ENCODE measurements around the gene HS3ST4. TPM values are rescaled to one million over a fixed set of nuclear protein-coding genes. Genes with fewer than 3 reads are reported as not detected.

The HS3ST4 gene
- polyA plus RNA-seq, 4 donors, result 0.04 to 0.35 TPM; not detected in 2

DNA sequence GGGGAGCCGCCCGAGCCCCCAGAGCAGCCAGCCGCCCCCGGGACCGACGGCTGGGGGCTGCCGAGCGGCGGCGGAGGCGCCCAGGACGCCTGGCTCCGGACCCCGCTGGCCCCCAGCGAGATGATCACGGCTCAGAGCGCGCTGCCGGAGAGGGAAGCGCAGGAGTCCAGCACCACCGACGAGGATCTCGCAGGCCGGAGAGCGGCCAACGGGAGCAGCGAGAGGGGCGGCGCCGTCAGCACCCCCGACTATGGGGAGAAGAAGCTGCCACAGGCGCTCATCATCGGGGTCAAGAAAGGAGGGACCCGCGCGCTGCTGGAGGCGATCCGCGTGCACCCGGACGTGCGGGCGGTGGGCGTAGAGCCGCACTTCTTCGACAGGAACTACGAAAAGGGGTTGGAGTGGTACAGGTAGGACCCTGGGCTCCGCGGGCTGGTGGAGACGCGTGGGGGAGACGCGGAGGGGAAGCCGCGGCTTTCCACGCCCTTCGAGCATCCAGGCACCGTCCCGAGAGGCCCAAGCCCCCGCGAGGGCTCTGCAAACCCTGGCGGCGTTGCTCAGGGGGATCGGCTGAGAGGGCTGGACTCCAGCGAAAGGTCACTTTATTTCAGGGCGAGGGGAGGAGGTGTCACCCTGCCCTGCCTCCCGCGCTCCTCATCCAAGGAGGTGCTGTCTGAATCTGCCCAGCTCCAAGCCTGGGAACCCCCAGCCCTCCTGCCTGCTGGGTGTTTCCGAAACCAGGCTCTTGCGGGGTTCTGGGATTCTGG lies 1.2 kb downstream of the HS3ST4 start:
- Histone ChIP-seq H3K9me3 (ENCODE audit: control insufficient read depth in 2 of 2, insufficient read depth in 1 of 2, low read depth in 1 of 2, low read length in 1 of 2) (no peaks in the 10 kb centered on the region), H3K27ac (ENCODE audit: low read depth in 1 of 3, low read length in 2 of 3) (no peak overlapping the region), H3K4me3 (ENCODE audit: low read depth in 1 of 3, low read length in 3 of 3) (peak overlapping the region in 1 of 3 donors; percentile 52), H3K27me3 (ENCODE audit: control insufficient read depth in 3 of 3, insufficient read depth in 3 of 3, low read length in 3 of 3) (peaks cover 13 to 35% (median 22%) of the 10 kb centered on the region in 3 donors), H3K36me3 (ENCODE audit: control insufficient read depth in 3 of 3, insufficient read depth in 2 of 3, low read depth in 1 of 3, low read length in 3 of 3) (no peaks in the 10 kb centered on the region), H3K4me1 (ENCODE audit: control insufficient read depth in 3 of 3, insufficient read depth in 2 of 3, low read depth in 1 of 3, low read length in 2 of 3) (peaks cover 0 to 6% (median 0%) of the 10 kb centered on the region in 3 donors)
- FAIRE-seq (no peak), DNase-seq (peak in 1 of 2 donors; percentile 9)
- WGBS, 3 donors, result 2 to 4% (median 3%) methylated on average over 55 to 70 of the region's 70 CpGs

DNA sequence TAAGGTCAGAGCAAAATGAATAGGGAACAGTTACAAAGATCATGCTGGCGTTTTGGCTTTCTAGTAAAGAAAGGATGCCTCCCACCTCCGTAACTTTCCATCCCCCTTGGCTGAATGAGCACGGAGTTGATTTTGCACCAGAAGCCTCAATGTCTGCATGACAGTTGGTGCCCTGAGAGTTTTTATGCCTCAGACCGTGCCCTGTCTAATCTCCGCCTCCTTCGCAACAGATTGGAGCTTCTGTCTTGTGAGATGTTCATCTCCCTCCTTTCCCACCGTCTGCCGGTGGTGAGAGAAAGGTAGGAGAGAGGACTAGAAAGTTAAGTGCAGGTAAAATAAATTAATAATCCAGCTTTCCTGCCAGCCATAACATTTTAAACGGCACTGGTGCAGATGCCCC lies 1.9 kb downstream of the HS3ST4 start:
- Histone ChIP-seq H3K4me1 (ENCODE audit: control insufficient read depth in 3 of 3, insufficient read depth in 2 of 3, low read depth in 1 of 3, low read length in 2 of 3) (peaks cover 0 to 6% (median 0%) of the 10 kb centered on the region in 3 donors), H3K27me3 (ENCODE audit: control insufficient read depth in 3 of 3, insufficient read depth in 3 of 3, low read length in 3 of 3) (peaks cover 13 to 35% (median 22%) of the 10 kb centered on the region in 3 donors), H3K27ac (ENCODE audit: low read depth in 1 of 3, low read length in 2 of 3) (no peak overlapping the region), H3K36me3 (ENCODE audit: control insufficient read depth in 3 of 3, insufficient read depth in 2 of 3, low read depth in 1 of 3, low read length in 3 of 3) (no peaks in the 10 kb centered on the region), H3K4me3 (ENCODE audit: low read depth in 1 of 3, low read length in 3 of 3) (no peak overlapping the region), H3K9me3 (ENCODE audit: control insufficient read depth in 2 of 2, insufficient read depth in 1 of 2, low read depth in 1 of 2, low read length in 1 of 2) (no peaks in the 10 kb centered on the region)
- 8 to 11% (median 10%) methylated on average over 9 of the region's 9 CpGs for WGBS, 3 donors
- no peak for DNase-seq
- FAIRE-seq, result no peak

DNA sequence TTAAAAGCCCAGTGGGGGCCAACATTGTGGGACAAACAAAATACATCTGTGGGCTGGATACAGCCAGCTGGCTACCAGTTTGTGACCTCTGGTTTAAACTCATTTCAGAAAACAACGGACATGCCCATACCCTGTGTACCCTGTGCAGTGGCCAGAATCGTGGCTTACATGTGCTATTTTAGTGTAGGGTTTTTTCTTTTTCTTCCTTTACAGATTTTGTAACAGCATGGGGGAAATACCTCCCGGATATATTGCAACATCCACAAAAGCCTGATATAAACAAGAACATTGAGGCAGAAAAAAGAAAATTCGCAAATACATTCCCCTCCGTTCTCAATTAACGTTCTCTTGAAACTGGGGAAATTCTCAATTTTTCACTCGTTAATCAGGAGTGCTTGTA lies 7.3 kb downstream of the HS3ST4 start:
- Histone ChIP-seq H3K27me3 (ENCODE audit: control insufficient read depth in 3 of 3, insufficient read depth in 3 of 3, low read length in 3 of 3) (peaks cover 0 to 11% (median 10%) of the 10 kb centered on the region in 3 donors), H3K9me3 (ENCODE audit: control insufficient read depth in 2 of 2, insufficient read depth in 1 of 2, low read depth in 1 of 2, low read length in 1 of 2) (no peaks in the 10 kb centered on the region), H3K36me3 (ENCODE audit: control insufficient read depth in 3 of 3, insufficient read depth in 2 of 3, low read depth in 1 of 3, low read length in 3 of 3) (no peaks in the 10 kb centered on the region), H3K27ac (ENCODE audit: low read depth in 1 of 3, low read length in 2 of 3) (no peak overlapping the region), H3K4me1 (ENCODE audit: control insufficient read depth in 3 of 3, insufficient read depth in 2 of 3, low read depth in 1 of 3, low read length in 2 of 3) (no peaks in the 10 kb centered on the region), H3K4me3 (ENCODE audit: low read depth in 1 of 3, low read length in 3 of 3) (no peak overlapping the region)
- WGBS, 3 donors, result 60 to 79% (median 64%) methylated on average over 7 of the region's 7 CpGs
- FAIRE-seq (no peak), DNase-seq (no peak)

DNA sequence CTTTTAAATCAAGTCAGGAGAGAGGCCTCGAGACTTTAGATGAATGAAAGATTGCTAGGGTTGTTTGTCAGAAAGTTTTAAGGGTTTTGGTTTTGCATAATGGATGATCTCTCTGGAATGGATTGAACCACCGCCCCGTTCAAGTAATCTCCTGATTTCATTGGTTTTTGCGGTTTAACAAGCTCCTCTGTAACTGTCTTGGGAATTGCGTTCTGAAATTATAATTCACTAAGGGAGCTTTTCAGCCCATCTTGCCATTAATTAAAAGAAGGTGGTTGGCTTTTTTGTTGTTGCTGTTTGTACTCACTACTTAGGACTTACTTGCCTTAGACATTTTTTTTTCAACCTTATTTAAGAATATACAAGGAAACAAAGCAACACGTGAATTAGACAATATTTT lies 8.8 kb downstream of the HS3ST4 start:
- no peak overlapping the region for H3K27ac ChIP-seq (ENCODE audit: low read depth in 1 of 3, low read length in 2 of 3)
- no peaks in the 10 kb centered on the region for H3K36me3 ChIP-seq (ENCODE audit: control insufficient read depth in 3 of 3, insufficient read depth in 2 of 3, low read depth in 1 of 3, low read length in 3 of 3)
- no peaks in the 10 kb centered on the region for H3K4me1 ChIP-seq (ENCODE audit: control insufficient read depth in 3 of 3, insufficient read depth in 2 of 3, low read depth in 1 of 3, low read length in 2 of 3)
- DNase-seq (no peak), FAIRE-seq (no peak)
- H3K27me3 ChIP-seq (ENCODE audit: control insufficient read depth in 3 of 3, insufficient read depth in 3 of 3, low read length in 3 of 3), result peaks cover 0 to 3% (median 0%) of the 10 kb centered on the region in 3 donors
- H3K4me3 ChIP-seq (ENCODE audit: low read depth in 1 of 3, low read length in 3 of 3), result no peak overlapping the region
- WGBS, 3 donors, result 79 to 84% (median 80%) methylated on average over 6 of the region's 6 CpGs
- H3K9me3 ChIP-seq (ENCODE audit: control insufficient read depth in 2 of 2, insufficient read depth in 1 of 2, low read depth in 1 of 2, low read length in 1 of 2), result no peaks in the 10 kb centered on the region

DNA sequence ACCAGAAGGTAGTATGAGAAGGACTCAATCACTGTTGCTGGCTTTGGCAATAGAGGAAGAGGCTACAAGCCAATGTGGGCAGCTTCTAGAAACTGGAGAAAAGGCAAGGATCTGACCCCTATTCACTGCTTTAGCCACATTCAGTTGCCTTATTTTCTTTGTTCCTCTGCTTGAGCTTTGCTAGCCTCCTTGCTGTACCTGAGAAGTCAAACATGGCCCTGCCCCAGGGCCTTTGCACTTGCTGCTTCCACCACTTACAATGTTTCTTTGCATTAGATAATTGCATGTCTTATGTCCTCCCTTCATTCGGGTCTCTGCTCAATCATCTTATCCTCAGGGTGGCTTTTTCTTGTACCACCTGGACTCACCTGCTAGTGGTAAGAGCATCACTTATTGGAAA lies 15.8 kb downstream of the HS3ST4 start:
- no peak overlapping the region for H3K4me3 ChIP-seq (ENCODE audit: low read depth in 1 of 3, low read length in 3 of 3)
- DNase-seq, result no peak
- H3K36me3 ChIP-seq (ENCODE audit: control insufficient read depth in 3 of 3, insufficient read depth in 2 of 3, low read depth in 1 of 3, low read length in 3 of 3), result no peaks in the 10 kb centered on the region
- WGBS, 3 donors, result 61 to 79% (median 76%) methylated on average over 1 of the region's 1 CpG
- H3K9me3 ChIP-seq (ENCODE audit: control insufficient read depth in 2 of 2, insufficient read depth in 1 of 2, low read depth in 1 of 2, low read length in 1 of 2), result no peaks in the 10 kb centered on the region
- H3K4me1 ChIP-seq (ENCODE audit: control insufficient read depth in 3 of 3, insufficient read depth in 2 of 3, low read depth in 1 of 3, low read length in 2 of 3), result no peaks in the 10 kb centered on the region
- FAIRE-seq, result no peak
- H3K27me3 ChIP-seq (ENCODE audit: control insufficient read depth in 3 of 3, insufficient read depth in 3 of 3, low read length in 3 of 3), result peaks cover 0 to 3% (median 0%) of the 10 kb centered on the region in 3 donors
- H3K27ac ChIP-seq (ENCODE audit: low read depth in 1 of 3, low read length in 2 of 3), result no peak overlapping the region

DNA sequence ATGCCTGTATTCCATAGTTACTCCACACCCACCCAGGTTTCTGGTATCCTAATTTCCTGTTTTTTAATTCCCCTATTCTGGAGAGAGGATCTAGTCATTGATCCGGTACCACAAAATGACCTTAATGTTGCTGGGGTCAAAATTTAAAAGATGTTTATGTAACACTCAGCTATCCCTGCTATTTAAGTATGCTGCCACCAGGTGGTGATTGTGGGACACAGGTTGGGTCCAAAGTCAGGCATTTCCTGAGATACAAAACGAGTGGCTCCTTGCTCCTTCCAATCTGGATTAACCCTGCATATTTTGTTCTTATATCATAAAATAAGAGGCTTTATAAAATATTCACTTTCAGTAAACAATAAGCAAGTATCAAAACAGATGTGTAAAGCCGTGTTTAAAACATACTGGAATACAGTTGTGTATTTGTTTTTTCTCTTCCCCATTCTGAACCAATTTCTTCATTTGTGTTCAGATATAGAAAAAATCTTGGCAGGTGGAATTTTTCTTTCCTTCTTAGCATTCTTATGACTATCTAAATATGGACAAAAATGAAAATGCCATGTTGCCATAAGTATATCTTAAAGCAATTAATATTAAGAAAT lies 16.3 kb downstream of the HS3ST4 start:
- 15 to 30% (median 24%) methylated on average over 3 of the region's 3 CpGs for WGBS, 3 donors
- Histone ChIP-seq H3K4me3 (ENCODE audit: low read depth in 1 of 3, low read length in 3 of 3) (no peak overlapping the region), H3K9me3 (ENCODE audit: control insufficient read depth in 2 of 2, insufficient read depth in 1 of 2, low read depth in 1 of 2, low read length in 1 of 2) (no peaks in the 10 kb centered on the region), H3K4me1 (ENCODE audit: control insufficient read depth in 3 of 3, insufficient read depth in 2 of 3, low read depth in 1 of 3, low read length in 2 of 3) (no peaks in the 10 kb centered on the region), H3K36me3 (ENCODE audit: control insufficient read depth in 3 of 3, insufficient read depth in 2 of 3, low read depth in 1 of 3, low read length in 3 of 3) (no peaks in the 10 kb centered on the region), H3K27ac (ENCODE audit: low read depth in 1 of 3, low read length in 2 of 3) (no peak overlapping the region), H3K27me3 (ENCODE audit: control insufficient read depth in 3 of 3, insufficient read depth in 3 of 3, low read length in 3 of 3) (peaks cover 0 to 3% (median 0%) of the 10 kb centered on the region in 3 donors)
- no peak for FAIRE-seq
- peak; percentile 41 to 51 for DNase-seq

DNA sequence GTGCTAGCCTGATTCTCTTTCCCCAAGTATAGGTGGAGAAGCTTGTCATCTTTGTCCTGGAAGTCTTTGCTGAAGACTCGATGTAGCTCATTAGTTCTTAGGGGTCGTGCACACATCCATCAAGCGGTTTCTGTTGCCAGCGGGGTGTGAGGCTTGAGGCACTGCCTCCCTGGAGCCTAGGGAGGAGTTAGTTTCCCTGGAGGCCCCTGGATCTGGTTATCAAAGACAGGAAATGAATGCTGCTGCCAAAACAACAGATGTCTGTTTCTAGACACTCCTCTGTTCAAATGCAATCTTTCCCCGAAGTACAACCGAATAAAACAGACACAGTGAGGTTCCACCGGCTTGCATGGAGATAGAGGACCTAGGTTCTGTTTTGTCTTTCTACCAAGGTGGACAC lies 17.5 kb downstream of the HS3ST4 start:
- Histone ChIP-seq H3K27ac (ENCODE audit: low read depth in 1 of 3, low read length in 2 of 3) (no peak overlapping the region), H3K36me3 (ENCODE audit: control insufficient read depth in 3 of 3, insufficient read depth in 2 of 3, low read depth in 1 of 3, low read length in 3 of 3) (no peaks in the 10 kb centered on the region), H3K4me1 (ENCODE audit: control insufficient read depth in 3 of 3, insufficient read depth in 2 of 3, low read depth in 1 of 3, low read length in 2 of 3) (no peaks in the 10 kb centered on the region), H3K27me3 (ENCODE audit: control insufficient read depth in 3 of 3, insufficient read depth in 3 of 3, low read length in 3 of 3) (no peaks in the 10 kb centered on the region), H3K4me3 (ENCODE audit: low read depth in 1 of 3, low read length in 3 of 3) (no peak overlapping the region), H3K9me3 (ENCODE audit: control insufficient read depth in 2 of 2, insufficient read depth in 1 of 2, low read depth in 1 of 2, low read length in 1 of 2) (no peaks in the 10 kb centered on the region)
- no peak for FAIRE-seq
- no peak for DNase-seq
- 32 to 54% (median 52%) methylated on average over 7 of the region's 7 CpGs for WGBS, 3 donors

DNA sequence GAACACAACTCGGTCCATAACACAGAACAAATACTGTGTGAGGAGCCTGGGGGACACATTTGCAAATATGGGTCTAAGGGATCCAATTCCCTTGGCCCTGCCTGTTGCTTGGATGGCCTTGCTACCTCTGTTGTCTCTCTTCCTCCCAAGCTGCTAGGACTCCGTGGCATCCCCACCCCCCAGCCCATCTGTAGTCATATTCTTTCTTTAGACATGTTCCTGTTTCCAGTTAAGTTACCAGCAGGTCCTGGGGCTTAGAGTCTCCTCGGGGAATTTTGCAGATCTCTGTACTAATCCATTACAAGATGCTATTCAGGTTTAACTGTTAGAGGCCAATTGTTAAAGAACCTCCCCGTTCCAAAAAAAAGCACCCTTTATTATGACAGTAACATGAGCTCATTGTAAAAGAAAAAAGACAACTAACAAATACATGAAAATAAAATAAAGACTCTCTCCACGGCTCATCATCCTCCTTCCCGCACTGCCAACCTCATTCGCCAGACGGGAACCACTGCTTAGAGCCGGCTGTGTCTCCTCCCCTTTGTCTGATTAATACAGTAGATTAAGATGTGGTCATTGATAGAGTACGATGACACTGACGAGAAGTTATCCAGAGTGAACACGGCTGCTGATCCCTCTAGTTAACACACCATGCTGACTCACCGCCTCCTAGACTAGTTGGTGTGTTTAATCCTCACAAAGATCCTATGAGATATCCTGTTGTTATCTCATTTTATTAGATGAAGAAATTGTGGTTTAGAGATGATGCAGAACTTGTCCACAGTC lies 22.2 kb downstream of the HS3ST4 start:
- DNase-seq (no peak), FAIRE-seq (no peak)
- no peaks in the 10 kb centered on the region for H3K9me3 ChIP-seq (ENCODE audit: control insufficient read depth in 2 of 2, insufficient read depth in 1 of 2, low read depth in 1 of 2, low read length in 1 of 2)
- H3K27ac ChIP-seq (ENCODE audit: low read depth in 1 of 3, low read length in 2 of 3), result no peak overlapping the region
- H3K4me1 ChIP-seq (ENCODE audit: control insufficient read depth in 3 of 3, insufficient read depth in 2 of 3, low read depth in 1 of 3, low read length in 2 of 3), result no peaks in the 10 kb centered on the region
- H3K36me3 ChIP-seq (ENCODE audit: control insufficient read depth in 3 of 3, insufficient read depth in 2 of 3, low read depth in 1 of 3, low read length in 3 of 3), result no peaks in the 10 kb centered on the region
- H3K27me3 ChIP-seq (ENCODE audit: control insufficient read depth in 3 of 3, insufficient read depth in 3 of 3, low read length in 3 of 3), result no peaks in the 10 kb centered on the region
- 72 to 80% (median 77%) methylated on average over 13 of the region's 13 CpGs for WGBS, 3 donors
- no peak overlapping the region for H3K4me3 ChIP-seq (ENCODE audit: low read depth in 1 of 3, low read length in 3 of 3)

Measured in small intestine (tissue), 7 donors.